ENCODE results near the gene UBE2G1. TPM values are rescaled to one million over a fixed set of nuclear protein-coding genes. Genes with fewer than 3 reads are reported as not detected.

The UBE2G1 gene
- total RNA-seq, 1 donor from 2014 or later: 88.5 TPM

DNA sequence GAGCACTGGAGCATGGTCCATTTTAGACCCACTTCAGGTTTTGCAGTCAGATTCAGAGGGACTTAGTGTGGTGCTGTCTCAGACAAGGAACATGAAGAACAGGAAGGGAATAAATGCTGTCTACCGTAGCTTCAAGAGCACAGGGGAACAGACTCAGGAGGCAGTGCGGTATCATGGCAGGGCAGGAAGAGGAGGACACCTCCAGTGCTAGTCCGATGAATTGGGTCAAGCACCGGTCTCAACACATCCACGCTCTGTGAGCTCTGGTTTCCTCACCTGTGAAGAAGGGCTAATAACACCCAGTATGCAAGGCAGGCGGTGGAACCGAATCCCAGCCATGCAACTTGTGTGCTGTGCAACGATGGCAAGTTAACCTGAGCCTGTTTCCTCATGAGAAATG is 99.1 kb downstream of the UBE2G1 start:
- no peaks in the 10 kb centered on the region for H3K9me3 Mint-ChIP-seq
- no peak overlapping the region for H2AFZ ChIP-seq (replicated peaks)
- H4K20me1 ChIP-seq (ENCODE audit: low read depth): peaks cover 9% of the 10 kb centered on the region
- H3K4me1 Mint-ChIP-seq: peaks cover 24% of the 10 kb centered on the region
- H3F3A ChIP-seq (ENCODE audit: low read depth): peaks cover 19% of the 10 kb centered on the region
- peaks cover 4% of the 10 kb centered on the region for H3K27me3 Mint-ChIP-seq (ENCODE audit: insufficient read depth, low read depth)
- peaks cover 14% of the 10 kb centered on the region for H3K79me2 ChIP-seq (ENCODE audit: low read depth)
- peaks cover 18% of the 10 kb centered on the region for H3K36me3 Mint-ChIP-seq
- DNase-seq (ENCODE audit: low spot score): no peak
- no peak overlapping the region for H3K27ac ChIP-seq
- H3K4me3 ChIP-seq: no peak overlapping the region
- H3K27me3 ChIP-seq: no peaks in the 10 kb centered on the region
- TF ChIP-seq EZH2phosphoT487 (IDR thresholded peaks at IDR 0.05) (no peak), EZH2 (IDR thresholded peaks at IDR 0.05) (no peak)
- TF ChIP-seq, protein P1, sequence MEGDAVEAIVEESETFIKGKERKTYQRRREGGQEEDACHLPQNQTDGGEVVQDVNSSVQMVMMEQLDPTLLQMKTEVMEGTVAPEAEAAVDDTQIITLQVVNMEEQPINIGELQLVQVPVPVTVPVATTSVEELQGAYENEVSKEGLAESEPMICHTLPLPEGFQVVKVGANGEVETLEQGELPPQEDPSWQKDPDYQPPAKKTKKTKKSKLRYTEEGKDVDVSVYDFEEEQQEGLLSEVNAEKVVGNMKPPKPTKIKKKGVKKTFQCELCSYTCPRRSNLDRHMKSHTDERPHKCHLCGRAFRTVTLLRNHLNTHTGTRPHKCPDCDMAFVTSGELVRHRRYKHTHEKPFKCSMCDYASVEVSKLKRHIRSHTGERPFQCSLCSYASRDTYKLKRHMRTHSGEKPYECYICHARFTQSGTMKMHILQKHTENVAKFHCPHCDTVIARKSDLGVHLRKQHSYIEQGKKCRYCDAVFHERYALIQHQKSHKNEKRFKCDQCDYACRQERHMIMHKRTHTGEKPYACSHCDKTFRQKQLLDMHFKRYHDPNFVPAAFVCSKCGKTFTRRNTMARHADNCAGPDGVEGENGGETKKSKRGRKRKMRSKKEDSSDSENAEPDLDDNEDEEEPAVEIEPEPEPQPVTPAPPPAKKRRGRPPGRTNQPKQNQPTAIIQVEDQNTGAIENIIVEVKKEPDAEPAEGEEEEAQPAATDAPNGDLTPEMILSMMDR (IDR thresholded peaks at IDR 0.05): no peak
- H3K36me3 ChIP-seq: no peaks in the 10 kb centered on the region
- H3K27ac Mint-ChIP-seq: no peak overlapping the region
- H3K4me2 ChIP-seq: no peak overlapping the region
- peaks cover 10% of the 10 kb centered on the region for H3K4me1 ChIP-seq
- H3K4me3 Mint-ChIP-seq: no peak overlapping the region
- H3K9ac ChIP-seq: no peak overlapping the region
- H3K9me3 ChIP-seq (ENCODE audit: low read depth): no peaks in the 10 kb centered on the region

DNA sequence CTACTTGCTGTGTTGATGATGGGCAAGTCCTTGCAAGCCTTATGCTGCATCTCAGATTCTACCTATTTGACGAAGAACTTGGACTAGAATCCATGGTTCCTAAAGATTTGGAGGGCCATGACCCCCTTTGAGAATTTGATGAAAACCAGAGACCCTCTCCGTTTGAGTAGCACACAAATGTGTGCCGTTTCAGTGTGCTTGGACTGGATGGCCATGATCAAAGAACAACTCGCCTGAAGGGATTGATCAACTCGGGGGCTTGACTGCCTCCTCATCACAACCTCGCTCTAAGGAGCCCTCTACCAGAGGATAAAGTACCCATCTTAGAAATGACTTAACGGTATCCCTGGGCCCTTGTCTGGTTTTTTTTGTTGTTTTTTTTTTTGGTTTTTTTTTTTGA is 99.9 kb downstream of the UBE2G1 start:
- DNase-seq (ENCODE audit: low spot score): no peak
- peaks cover 19% of the 10 kb centered on the region for H3F3A ChIP-seq (ENCODE audit: low read depth)
- no peaks in the 10 kb centered on the region for H3K27me3 ChIP-seq
- Mint-ChIP-seq H3K4me1 (peaks cover 30% of the 10 kb centered on the region), H3K27me3 (ENCODE audit: insufficient read depth, low read depth) (peaks cover 4% of the 10 kb centered on the region), H3K27ac (no peak overlapping the region), H3K36me3 (peaks cover 27% of the 10 kb centered on the region), H3K9me3 (peaks cover 4% of the 10 kb centered on the region), H3K4me3 (no peak overlapping the region)
- H3K4me2 ChIP-seq: no peak overlapping the region
- H3K9ac ChIP-seq: no peak overlapping the region
- H3K27ac ChIP-seq: no peak overlapping the region
- H3K4me1 ChIP-seq: peaks cover 12% of the 10 kb centered on the region
- no peak overlapping the region for H2AFZ ChIP-seq (replicated peaks)
- no peak overlapping the region for H3K4me3 ChIP-seq
- peaks cover 18% of the 10 kb centered on the region for H4K20me1 ChIP-seq (ENCODE audit: low read depth)
- H3K79me2 ChIP-seq (ENCODE audit: low read depth): peaks cover 22% of the 10 kb centered on the region
- TF ChIP-seq EZH2phosphoT487 (IDR thresholded peaks at IDR 0.05) (no peak), EZH2 (IDR thresholded peaks at IDR 0.05) (no peak)
- TF ChIP-seq, protein P1 (IDR thresholded peaks at IDR 0.05): no peak
- no peaks in the 10 kb centered on the region for H3K36me3 ChIP-seq
- no peaks in the 10 kb centered on the region for H3K9me3 ChIP-seq (ENCODE audit: low read depth)

DNA sequence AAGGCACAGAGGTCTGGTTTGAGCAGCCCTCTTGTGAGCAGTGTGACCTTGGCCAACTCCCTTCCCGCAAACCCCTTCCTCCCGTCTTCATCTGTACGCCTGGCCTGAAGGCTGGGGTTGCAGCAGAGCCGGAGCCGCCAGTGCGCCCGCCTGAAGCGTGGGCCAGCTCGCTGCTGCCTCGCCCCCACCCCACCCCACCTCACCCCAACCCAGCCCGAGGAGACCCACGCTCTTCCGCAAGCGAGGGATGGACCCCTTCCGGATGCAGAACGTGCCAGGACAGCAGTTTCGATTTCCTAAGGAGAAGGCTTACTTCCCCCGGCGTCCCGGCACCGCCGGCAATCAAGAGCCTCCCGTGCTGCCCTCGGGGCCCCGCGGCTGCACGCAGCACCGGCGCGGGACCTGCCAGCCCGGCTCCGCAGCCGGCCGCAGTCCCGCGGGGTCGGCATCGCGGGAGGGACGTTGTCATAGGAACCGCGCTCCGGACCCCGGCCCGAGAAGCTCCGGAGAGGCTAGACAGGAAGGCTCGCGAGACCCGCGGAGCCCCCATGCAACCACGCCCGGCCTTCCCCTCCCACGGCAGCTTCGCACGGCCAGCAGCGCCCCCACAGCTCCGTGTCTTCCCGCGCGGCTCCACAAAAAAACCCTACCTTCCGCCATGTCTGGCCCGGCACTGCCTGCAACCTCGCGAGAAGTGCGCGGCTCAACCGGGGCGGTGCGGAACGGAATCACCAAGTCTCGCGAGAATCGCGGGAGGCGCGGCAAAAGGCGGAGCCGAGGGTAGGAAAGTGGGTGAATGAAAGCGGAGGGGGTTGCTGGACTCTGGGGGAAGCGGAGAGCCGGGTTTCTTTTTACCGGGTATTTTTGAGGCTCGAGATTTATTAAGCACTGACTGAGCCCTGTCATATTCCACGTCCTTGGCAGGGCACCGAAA is 102.9 kb downstream of the UBE2G1 start, which contains the start of gene ANKFY1:
Gene ANKFY1, minus strand, starts transcription at position 698 of the 934 bp plus-strand sequence. Its CDS starts 38 bp downstream, at position 660.
- H3K36me3 Mint-ChIP-seq: peaks cover 37% of the 10 kb centered on the region
- peaks cover 12% of the 10 kb centered on the region for H3K4me1 ChIP-seq

More for the DNA sequence above, 102.9 kb downstream of the UBE2G1 start, which contains the start of gene ANKFY1:
- peak within 1 kb of the TSS; percentile 91 for H3K27ac Mint-ChIP-seq
- peaks cover 14% of the 10 kb centered on the region for H3F3A ChIP-seq (ENCODE audit: low read depth)
- peaks cover 18% of the 10 kb centered on the region for H4K20me1 ChIP-seq (ENCODE audit: low read depth)
- H3K36me3 ChIP-seq: no peaks in the 10 kb centered on the region
- peak within 1 kb of the TSS; percentile 90 for H3K9ac ChIP-seq
- peak within 1 kb of the TSS; percentile 80 for H3K4me3 ChIP-seq
- peaks cover 11% of the 10 kb centered on the region for H3K27me3 Mint-ChIP-seq (ENCODE audit: insufficient read depth, low read depth)
- peaks cover 52% of the 10 kb centered on the region for H3K79me2 ChIP-seq (ENCODE audit: low read depth)
- peak within 1 kb of the TSS; percentile 94 for H3K4me3 Mint-ChIP-seq
- peak within 1 kb of the TSS; percentile 90 for H3K4me2 ChIP-seq
- H3K27me3 ChIP-seq: no peaks in the 10 kb centered on the region
- H3K9me3 Mint-ChIP-seq: peaks cover 17% of the 10 kb centered on the region
- H2AFZ ChIP-seq (replicated peaks): peak within 1 kb of the TSS; percentile 93
- H3K4me1 Mint-ChIP-seq: peaks cover 31% of the 10 kb centered on the region
- peak within 1 kb of the TSS; percentile 34 for H3K27ac ChIP-seq
- peak; percentile 98 for DNase-seq (ENCODE audit: low spot score)
- no peak for TF ChIP-seq EZH2 (IDR thresholded peaks at IDR 0.05)
- TF ChIP-seq, protein P1 (IDR thresholded peaks at IDR 0.05): peak; percentile 28
- TF ChIP-seq EZH2phosphoT487 (IDR thresholded peaks at IDR 0.05): no peak
- peaks cover 9% of the 10 kb centered on the region for H3K9me3 ChIP-seq (ENCODE audit: low read depth)

Measured in neural progenitor cell (in vitro differentiated cells).